Measurements from ENCODE around the gene PIK3R6. TPM values are rescaled to one million over a fixed set of nuclear protein-coding genes. Genes with fewer than 3 reads are reported as not detected.

Gene PIK3R6
- total RNA-seq, 1 donor from 2014 or later = not detected

DNA sequence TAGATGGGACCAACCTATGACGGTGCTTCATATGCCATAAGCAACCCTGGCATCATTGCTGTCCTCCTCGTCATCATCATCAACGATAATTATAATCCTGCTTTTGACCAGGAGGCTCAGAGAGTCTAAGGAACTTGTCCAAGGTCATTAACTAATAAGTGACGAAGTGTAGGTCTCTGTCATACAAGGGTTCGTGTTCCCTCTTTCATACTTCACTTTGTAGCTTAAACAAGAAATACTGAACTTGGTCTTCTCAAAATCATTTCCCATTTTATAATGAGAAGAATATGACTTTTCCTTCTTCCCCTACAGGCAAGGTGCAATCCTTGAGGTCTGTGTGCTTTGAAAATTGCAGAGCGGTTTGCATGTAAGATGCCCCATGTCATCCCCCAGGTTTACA, 31.2 kb upstream of the PIK3R6 start:
- TF ChIP-seq, protein P1, sequence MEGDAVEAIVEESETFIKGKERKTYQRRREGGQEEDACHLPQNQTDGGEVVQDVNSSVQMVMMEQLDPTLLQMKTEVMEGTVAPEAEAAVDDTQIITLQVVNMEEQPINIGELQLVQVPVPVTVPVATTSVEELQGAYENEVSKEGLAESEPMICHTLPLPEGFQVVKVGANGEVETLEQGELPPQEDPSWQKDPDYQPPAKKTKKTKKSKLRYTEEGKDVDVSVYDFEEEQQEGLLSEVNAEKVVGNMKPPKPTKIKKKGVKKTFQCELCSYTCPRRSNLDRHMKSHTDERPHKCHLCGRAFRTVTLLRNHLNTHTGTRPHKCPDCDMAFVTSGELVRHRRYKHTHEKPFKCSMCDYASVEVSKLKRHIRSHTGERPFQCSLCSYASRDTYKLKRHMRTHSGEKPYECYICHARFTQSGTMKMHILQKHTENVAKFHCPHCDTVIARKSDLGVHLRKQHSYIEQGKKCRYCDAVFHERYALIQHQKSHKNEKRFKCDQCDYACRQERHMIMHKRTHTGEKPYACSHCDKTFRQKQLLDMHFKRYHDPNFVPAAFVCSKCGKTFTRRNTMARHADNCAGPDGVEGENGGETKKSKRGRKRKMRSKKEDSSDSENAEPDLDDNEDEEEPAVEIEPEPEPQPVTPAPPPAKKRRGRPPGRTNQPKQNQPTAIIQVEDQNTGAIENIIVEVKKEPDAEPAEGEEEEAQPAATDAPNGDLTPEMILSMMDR (IDR thresholded peaks at IDR 0.05) = no peak
- no peak for DNase-seq (ENCODE audit: extremely low spot score, unreplicated experiment)
- H3K27me3 Mint-ChIP-seq (ENCODE audit: unreplicated experiment) = peaks cover 45% of the 10 kb centered on the region
- H3K4me1 Mint-ChIP-seq (ENCODE audit: unreplicated experiment) = peaks cover 2% of the 10 kb centered on the region
- H3K27ac Mint-ChIP-seq (ENCODE audit: unreplicated experiment) = no peak overlapping the region
- H3K9me3 Mint-ChIP-seq (ENCODE audit: unreplicated experiment) = no peaks in the 10 kb centered on the region
- no peaks in the 10 kb centered on the region for H3K36me3 Mint-ChIP-seq (ENCODE audit: unreplicated experiment)
- H3K4me3 Mint-ChIP-seq (ENCODE audit: unreplicated experiment) = no peak overlapping the region

GRCh38 chr17:8898126-8898525, 30.7 kb upstream of the PIK3R6 start:
- DNase-seq (ENCODE audit: extremely low spot score, unreplicated experiment) = no peak
- Mint-ChIP-seq H3K36me3 (ENCODE audit: unreplicated experiment) (no peaks in the 10 kb centered on the region), H3K27me3 (ENCODE audit: unreplicated experiment) (peaks cover 44% of the 10 kb centered on the region), H3K4me1 (ENCODE audit: unreplicated experiment) (peaks cover 2% of the 10 kb centered on the region), H3K27ac (ENCODE audit: unreplicated experiment) (no peak overlapping the region), H3K4me3 (ENCODE audit: unreplicated experiment) (no peak overlapping the region), H3K9me3 (ENCODE audit: unreplicated experiment) (no peaks in the 10 kb centered on the region)
- TF ChIP-seq, protein P1 (IDR thresholded peaks at IDR 0.05) = no peak

DNA sequence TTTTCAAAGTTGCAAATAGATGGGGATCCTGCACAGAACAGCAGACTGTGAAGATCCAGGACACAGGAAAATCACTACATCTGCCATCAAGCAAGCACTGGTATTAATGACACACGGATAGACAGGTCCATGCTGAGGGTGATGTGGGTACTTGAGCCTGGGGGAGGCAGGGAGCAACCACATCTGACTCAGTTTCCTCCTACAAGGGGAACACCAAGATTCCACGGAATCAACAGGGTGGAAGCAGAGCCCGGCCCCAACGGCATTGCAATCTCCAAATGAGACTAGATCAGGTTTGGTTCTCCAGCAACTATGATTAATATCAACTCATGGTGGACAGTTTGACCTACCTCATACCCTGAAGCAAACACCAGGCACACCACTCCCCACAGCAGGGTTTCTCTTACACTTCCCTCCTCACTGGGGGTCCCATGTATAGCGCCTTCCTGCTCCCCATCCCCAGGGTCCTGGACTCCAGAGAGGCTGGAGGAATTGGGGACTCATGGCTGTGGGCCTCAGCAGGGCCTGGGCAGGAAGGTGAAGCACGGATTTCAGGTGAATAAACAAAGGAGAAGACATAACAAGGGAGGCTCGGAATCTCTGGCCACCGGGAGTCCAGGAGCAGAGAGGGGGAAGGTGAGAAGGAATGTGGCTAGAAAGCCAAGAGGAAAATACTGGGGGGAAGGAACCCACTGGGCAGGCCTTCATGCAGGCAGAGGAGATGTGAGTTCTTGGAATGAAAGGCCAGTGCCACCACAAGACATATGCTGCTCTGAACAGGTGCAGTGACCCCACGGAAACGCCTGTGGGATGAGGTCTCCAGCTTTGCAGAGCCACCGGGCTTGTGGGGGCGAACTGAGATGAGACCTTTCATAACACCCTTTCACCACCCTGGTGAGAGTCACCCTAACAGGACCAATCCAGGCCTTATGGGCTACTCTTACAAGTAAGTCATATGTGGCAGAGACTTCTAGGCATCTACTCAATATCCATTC, 29.5 kb upstream of the PIK3R6 start:
- peaks cover 44% of the 10 kb centered on the region for H3K27me3 Mint-ChIP-seq (ENCODE audit: unreplicated experiment)
- H3K36me3 Mint-ChIP-seq (ENCODE audit: unreplicated experiment) = no peaks in the 10 kb centered on the region
- no peak for DNase-seq (ENCODE audit: extremely low spot score, unreplicated experiment)
- H3K4me1 Mint-ChIP-seq (ENCODE audit: unreplicated experiment) = peaks cover 2% of the 10 kb centered on the region
- no peak overlapping the region for H3K27ac Mint-ChIP-seq (ENCODE audit: unreplicated experiment)
- no peak overlapping the region for H3K4me3 Mint-ChIP-seq (ENCODE audit: unreplicated experiment)
- H3K9me3 Mint-ChIP-seq (ENCODE audit: unreplicated experiment) = no peaks in the 10 kb centered on the region
- TF ChIP-seq, protein P1 (IDR thresholded peaks at IDR 0.05) = no peak

DNA sequence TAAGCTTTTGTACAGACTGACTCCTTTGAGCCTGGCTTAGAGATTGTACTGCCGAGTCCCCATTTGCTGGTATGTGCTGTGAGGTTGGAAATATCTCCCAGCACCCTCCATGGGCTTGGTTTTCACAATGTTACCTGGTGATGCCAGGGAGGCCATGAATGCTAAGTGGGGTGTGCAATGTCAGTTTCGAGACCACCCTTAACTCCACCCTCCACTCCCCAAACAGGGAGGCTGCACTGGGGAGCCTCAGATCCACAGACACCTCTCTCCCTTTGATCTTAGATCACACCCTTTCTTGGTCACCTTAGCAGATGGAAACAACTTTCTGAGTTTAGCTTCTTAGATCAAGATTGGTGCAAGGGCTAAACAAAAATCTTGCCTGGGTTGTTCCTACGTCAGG, 28.6 kb upstream of the PIK3R6 start:
- no peak overlapping the region for H3K4me3 Mint-ChIP-seq (ENCODE audit: unreplicated experiment)
- H3K27me3 Mint-ChIP-seq (ENCODE audit: unreplicated experiment) = peaks cover 36% of the 10 kb centered on the region
- H3K4me1 Mint-ChIP-seq (ENCODE audit: unreplicated experiment) = peaks cover 2% of the 10 kb centered on the region
- no peak for DNase-seq (ENCODE audit: extremely low spot score, unreplicated experiment)
- no peaks in the 10 kb centered on the region for H3K9me3 Mint-ChIP-seq (ENCODE audit: unreplicated experiment)
- no peak overlapping the region for H3K27ac Mint-ChIP-seq (ENCODE audit: unreplicated experiment)
- TF ChIP-seq, protein P1 (IDR thresholded peaks at IDR 0.05) = no peak
- H3K36me3 Mint-ChIP-seq (ENCODE audit: unreplicated experiment) = no peaks in the 10 kb centered on the region

Measured in osteocyte (in vitro differentiated cells).